Activated T-cell treated with anti-CD3 and anti-CD28 coated beads for 4 hours (primary cell): Measurements from ENCODE around the gene CD19.
"Not testable (repeated sequence)": the region's sequence is repeated elsewhere in the genome, so short reads cannot be mapped to it uniquely, and the experiment has no call there.

Experiments used
- DNase-seq: peaks from one replicate; pipeline ENCODE4 v3.0.0-alpha.2; 2020

Gene CD19

GRCh38 chr16:28937222-28937876 is 5.6 kb downstream of the CD19 start:
- DNase-seq, result no peak

- DNase-seq, result no peak
Observed at GRCh38 chr16:28938721-28939120, 7.0 kb downstream of the CD19 start.

GRCh38 chr16:28939825-28940224 is 8.1 kb downstream of the CD19 start:
- DNase-seq, result not testable (repeated sequence)

DNA sequence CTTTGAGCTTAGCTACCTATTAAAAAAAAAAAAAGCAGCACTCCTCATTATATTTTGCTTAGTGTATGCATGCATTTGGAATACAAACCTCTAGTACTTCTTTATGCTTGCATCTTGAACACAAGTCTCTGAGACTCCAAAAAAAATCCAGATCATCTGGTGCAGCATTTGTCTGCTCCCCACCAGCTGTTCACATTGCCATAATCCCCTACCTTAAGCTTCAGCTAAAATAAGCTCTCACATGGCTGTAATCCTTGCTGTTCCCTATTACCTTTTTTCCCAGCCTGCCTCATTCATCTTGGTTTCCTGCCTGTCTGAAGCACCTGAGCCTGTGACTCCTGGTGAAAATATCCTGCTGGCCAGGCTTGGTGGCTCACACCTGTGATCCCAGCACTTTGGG is 11.5 kb downstream of the CD19 start:
- DNase-seq, result no peak

DNA sequence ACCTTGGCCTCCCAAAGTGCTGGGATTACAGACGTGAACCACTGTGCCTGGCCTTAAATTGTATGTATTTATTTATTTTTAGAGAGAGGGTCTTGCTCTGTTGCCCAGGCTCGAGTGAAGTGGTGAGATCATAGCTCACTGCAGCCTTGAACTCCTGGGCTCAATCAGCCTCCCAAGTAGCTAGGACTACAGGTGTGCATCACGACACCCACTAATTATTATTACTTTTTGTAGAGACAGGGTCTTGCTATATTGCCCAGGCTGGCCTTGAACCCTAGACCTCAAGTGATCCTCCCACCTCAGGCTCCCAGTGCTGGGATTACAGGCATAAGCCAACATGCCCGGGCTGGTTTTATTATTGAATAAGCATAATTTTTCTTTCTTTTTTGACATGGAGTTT is 14.9 kb downstream of the CD19 start:
- DNase-seq, result no peak

GRCh38 chr16:28950648-28951409 is 19.1 kb downstream of the CD19 start, which contains the start of gene NFATC2IP:
NFATC2IP (plus strand) TSS chr16:28950937; CDS start chr16:28951012, 75 bp downstream.
- DNase-seq, result peak; percentile 100

- DNase-seq, result no peak
Observed at GRCh38 chr16:28951410-28951943, 19.7 kb downstream of the CD19 start.

GRCh38 chr16:28958216-28958615 is 26.4 kb downstream of the CD19 start:
- no peak for DNase-seq

GRCh38 chr16:28958836-28959235 is 27.1 kb downstream of the CD19 start:
- DNase-seq, result no peak

GRCh38 chr16:28964072-28964471 is 32.3 kb downstream of the CD19 start:
- DNase-seq, result no peak

DNA sequence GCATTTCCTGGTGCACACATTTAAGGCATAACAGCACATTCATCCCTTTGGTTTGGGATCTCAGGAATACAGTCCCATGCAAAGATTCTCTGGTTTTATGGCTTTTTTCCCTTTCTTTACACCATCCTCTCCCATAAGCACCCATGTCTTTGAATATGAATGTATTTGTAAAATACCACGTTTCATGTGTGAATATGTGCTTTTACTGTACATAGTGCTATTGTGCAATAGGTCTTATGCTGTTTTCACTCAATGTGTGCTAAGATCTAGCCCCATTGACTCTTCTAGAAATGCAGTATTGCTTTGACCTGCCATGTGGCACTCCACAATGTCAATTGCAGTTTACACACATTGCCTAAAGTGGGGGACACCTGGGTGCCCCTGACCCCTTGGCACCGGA is 32.7 kb downstream of the CD19 start:
- DNase-seq, result no peak

DNA sequence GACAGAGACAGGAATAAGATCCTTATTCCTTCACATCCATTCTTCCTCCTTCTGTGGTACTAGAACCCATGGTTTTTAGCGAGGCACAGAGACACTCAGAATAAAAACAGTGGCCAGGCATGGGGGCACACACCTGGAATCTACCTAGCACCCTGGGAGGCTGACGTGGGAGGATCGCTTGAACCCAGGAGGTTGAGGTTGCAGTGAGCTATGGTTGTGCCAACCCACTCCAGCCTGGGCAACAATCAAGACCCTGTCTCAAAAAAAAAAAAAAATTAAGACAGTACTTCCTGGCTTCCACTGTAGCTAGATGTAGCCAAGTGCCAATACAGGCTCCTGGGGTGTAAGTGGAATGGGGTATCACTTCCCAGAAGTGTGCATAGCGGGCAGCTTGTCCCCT is 35.4 kb downstream of the CD19 start:
- DNase-seq, result no peak

DNA sequence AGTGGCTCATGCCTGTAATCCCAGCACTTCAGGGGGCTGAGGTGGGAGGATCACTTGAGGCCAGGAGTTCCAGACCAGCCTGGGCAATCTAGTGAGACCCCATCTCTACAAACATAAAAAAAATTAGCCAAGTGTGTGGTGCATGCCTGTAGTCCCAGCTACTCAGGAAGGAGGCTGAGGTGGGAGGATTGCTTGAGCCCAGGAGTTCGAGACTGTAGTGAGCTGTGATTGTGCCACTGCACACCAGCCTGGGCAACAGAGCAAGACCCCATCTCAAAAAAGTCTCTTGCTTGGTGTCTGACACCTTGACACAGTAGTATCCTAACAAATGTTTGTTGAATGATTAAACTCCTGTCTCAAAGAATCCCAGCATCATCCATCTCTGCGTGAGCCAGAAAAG is 37.9 kb downstream of the CD19 start:
- not testable (repeated sequence) for DNase-seq

DNA sequence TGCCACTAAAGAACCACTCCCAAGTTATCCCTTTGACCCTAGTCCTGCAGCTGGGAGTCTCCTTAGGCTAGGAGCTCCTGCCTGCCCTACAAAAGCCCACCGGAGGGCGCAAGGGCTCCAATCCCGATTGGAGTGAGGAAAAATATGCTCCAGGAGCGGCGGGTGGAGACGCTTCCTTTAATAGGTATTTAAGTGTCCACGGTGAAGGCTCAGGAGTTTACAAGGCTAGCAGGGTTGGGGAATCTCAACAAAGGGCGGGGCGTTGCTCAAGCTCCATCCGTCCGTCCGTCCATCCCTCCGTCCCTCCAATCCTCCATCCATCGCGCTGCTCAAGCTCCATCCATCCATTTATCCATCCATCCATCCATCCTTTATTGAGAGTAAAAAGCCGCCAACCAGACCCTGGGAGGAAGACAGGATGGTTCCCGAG is 42.3 kb downstream of the CD19 start:
- DNase-seq, result no peak

DNA sequence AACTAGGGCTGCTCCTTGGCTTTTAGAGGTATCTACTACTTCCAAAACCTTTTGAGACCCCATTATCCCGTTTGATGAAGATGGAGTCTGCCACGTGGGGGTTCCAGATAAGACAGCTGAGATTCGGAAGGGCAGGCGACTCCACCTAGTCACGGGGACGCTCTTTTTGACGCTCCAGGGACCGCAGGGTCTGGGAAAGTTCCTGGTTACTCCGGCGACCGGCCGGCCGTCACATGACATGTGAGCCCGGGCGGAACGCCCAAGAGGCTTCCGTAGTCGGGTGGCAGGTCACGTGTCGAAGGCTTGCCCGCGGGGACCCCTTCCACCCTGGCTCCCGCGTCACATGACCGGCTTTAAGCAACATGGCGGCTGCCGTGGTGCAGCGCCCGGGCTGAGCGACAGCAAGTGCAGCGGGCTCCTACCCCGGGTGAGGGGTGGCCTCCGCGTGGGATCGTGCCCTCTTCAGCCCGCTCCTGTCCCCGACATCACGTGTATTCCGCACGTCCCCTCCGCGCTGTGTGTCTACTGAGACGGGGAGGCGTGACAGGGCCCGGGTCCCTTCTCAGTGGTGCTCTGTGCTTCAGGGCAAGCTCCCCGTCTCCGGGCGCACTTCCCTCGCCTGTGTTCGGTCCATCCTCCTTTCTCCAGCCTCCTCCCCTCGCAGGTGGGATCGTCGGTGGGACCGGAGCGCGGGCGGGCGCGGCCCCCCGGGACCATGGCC is 42.8 kb downstream of the CD19 start, which contains the start of gene SPNS1:
Gene SPNS1, plus strand, starts transcription at position 342 of the 721 bp plus-strand sequence. Its CDS starts 374 bp downstream, at position 716.
- peak; percentile 81 for DNase-seq

GRCh38 chr16:28975158-28975599 is 43.4 kb downstream of the CD19 start:
- DNase-seq, result no peak

- DNase-seq, result no peak
Observed at GRCh38 chr16:28977703-28978662, 46.2 kb downstream of the CD19 start.

GRCh38 chr16:28980330-28980729 is 48.6 kb downstream of the CD19 start:
- DNase-seq, result not testable (repeated sequence)

DNA sequence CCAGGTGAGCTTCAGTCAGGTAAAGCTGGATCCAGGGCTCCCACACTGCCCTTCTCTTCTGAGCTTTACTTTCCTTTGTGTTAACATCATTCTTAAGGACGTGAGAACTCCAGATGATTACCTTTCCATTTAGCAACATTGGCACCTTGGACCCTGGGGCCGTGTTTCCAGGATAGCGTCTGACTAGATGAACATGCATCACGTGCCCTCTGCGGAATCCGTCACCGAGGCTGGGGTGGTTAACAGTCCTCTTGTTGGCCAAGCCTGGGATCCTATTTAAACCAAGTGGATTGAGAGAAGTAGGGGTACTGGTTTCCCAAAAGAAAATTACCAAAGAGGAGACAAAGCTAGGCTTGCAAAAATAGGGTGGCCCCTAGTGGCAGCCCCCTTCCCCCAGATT is 49.2 kb downstream of the CD19 start:
- no peak for DNase-seq

DNA sequence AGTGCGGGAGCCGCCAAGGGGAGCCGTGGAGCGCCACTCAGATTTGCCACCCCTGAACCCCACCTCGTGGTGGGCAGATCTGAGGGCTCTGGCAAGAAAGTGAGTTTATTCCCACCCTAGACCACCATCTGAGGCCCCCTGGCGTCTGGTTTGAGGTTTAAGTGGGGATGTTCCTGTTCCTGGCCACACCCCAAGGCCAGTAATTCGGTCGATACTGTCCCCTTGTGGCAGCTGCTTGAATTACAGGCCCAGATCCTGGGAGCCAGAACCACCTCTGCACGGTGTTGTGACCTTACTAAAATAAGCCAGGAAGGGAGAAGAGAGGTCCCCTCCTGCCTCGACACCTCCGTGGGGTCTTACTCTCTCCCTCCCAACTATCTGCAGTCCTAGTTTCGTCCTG is 49.7 kb downstream of the CD19 start:
- DNase-seq, result no peak

GRCh38 chr16:28982418-28982817 is 50.6 kb downstream of the CD19 start:
- no peak for DNase-seq

DNA sequence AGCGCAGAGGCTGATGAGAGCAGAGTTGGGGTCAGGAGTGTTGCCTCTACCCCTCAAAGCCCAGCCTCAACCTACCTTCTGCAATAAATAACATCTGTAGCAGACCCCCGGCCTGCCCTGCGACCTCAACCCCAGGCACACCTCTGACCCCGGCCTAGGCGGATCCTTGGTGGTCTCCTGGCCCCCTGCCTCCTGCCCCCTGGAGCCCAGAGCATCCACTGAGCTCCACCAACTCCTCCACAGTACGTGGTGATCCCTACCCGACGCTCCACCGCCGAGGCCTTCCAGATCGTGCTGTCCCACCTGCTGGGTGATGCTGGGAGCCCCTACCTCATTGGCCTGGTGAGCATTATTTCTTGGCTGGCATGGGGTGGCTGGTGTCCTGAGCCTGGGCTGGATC is 51.2 kb downstream of the CD19 start:
- no peak for DNase-seq
